K562 (cell line): ENCODE data around the gene EDEM1. TPM values are rescaled to one million over a fixed set of nuclear protein-coding genes. Genes with fewer than 3 reads are reported as not detected.

Source experiments
- HNRNPL ChIP-seq: fragments of 200-400 bp; formaldehyde crosslinking; IDR thresholded peaks from 2 replicates; pipeline ENCODE4 v1.6.1; 2017; ENCODE audit warnings: low read depth, mild to moderate bottlenecking, low read length
- KAT7 ChIP-seq: sonication (generic); formaldehyde crosslinking; IDR thresholded peaks from 2 replicates; pipeline ENCODE4 v1.8.0; 2022; ENCODE audit warnings: missing genetic modification reagents, mild to moderate bottlenecking, borderline replicate concordance
- KDM4B ChIP-seq, 2 experiments: fragments of 450-650 bp in 1 of 2; sonication (generic) in 1 of 2; IDR thresholded peaks; 2 replicates each; pipeline ENCODE4 v1.6.1; 2016 to 2017; ENCODE audit warnings: borderline replicate concordance in 2 of 2, antibody characterized with exemption in 1 of 2, low read depth in 1 of 2, mild to moderate bottlenecking in 1 of 2
- KLF1 ChIP-seq: fragments of 450-650 bp; IDR thresholded peaks from 2 replicates; pipeline ENCODE4 v1.6.1; 2016; ENCODE audit warnings: missing genetic modification characterization, missing compliant biosample characterization
- PPARD ChIP-seq: fragments of 250-450 bp; sonication (Bioruptor Pico); IDR thresholded peaks from 2 replicates; pipeline ENCODE4 v1.8.0; 2022; ENCODE audit warnings: inconsistent platforms, mild to moderate bottlenecking, moderate library complexity
- RBM14 ChIP-seq: fragments of 200-400 bp; formaldehyde crosslinking; IDR thresholded peaks from 2 replicates; pipeline ENCODE4 v1.6.1; 2018; ENCODE audit warnings: low read depth, mild to moderate bottlenecking, low read length, moderate library complexity, borderline replicate concordance; ENCODE audit not compliant: insufficient read depth
- SMARCB1 ChIP-seq: IDR thresholded peaks from 2 replicates; pipeline ENCODE4 v1.6.1; 2011; ENCODE audit warnings: improper control_type of control experiment, low read depth; ENCODE audit not compliant: insufficient read length
- SUPT5H ChIP-seq: fragments of 450-650 bp; IDR thresholded peaks from 2 replicates; pipeline ENCODE4 v1.6.1; 2016
- TRIM24 ChIP-seq, 2 experiments: fragments of 450-650 bp; IDR thresholded peaks; 2 replicates each; pipeline ENCODE4 v1.6.1; 2016
- ZBTB2 ChIP-seq: fragments of 450-650 bp; IDR thresholded peaks from 2 replicates; pipeline ENCODE4 v1.6.1; 2016; ENCODE audit warnings: antibody characterized with exemption
- ZBTB8A ChIP-seq: fragments of 450-650 bp; IDR thresholded peaks from 2 replicates; pipeline ENCODE4 v1.6.1; 2018; ENCODE audit warnings: mild to moderate bottlenecking, moderate library complexity; ENCODE audit not compliant: partially characterized antibody
- ZHX1 ChIP-seq: fragments of 150-350 bp; conservative IDR thresholded peaks from 2 replicates; pipeline ENCODE4 v1.6.1; 2014; ENCODE audit warnings: low read length
- ZNF143 ChIP-seq: sonication (generic); formaldehyde crosslinking; IDR thresholded peaks from 2 replicates; pipeline ENCODE4 v1.9.0; 2022; ENCODE audit warnings: mild to moderate bottlenecking, missing genetic modification reagents
- ZNF76 ChIP-seq: fragments of 250-450 bp; sonication (Bioruptor Pico); IDR thresholded peaks from 2 replicates; pipeline ENCODE4 v1.4.0; 2020; ENCODE audit warnings: mild to moderate bottlenecking, moderate library complexity, borderline replicate concordance
- polyA plus RNA-seq, 8 experiments: library from polyadenylated mRNA; depleted of rRNA in 4 of 8; stranded (reverse) in 5 of 8; unstranded in 3 of 8; fragments of >200 nt; fragmentation: Nextera tagmentation in 2 of 8; fragmentation: Illumina TruSeq in 1 of 8; extraction: Ambion mirVana in 2 of 8; extraction: Trizol in 1 of 8; gene quantifications; 2 replicates each; pipeline versions ENCODE4 v1.2.1 to v1.2.3, GENCODE V29; 2011 to 2014; ENCODE audit warnings: inconsistent platforms in 1 of 8, missing spikeins in 1 of 8
- total RNA-seq, 7 experiments: library from RNA; depleted of rRNA in 6 of 7; stranded (reverse); fragments of >200 nt in 6 of 7; fragmentation: Illumina TruSeq in 2 of 7; extraction: Trizol in 2 of 7; gene quantifications; 2 replicates each; pipeline versions ENCODE4 v1.2.1 to v1.2.3, GENCODE V29; 2011 to 2021; ENCODE audit warnings: low replicate concordance in 1 of 7
- TF ChIP-seq, protein P1 (sequence below), 2 experiments: fragments of 450-650 bp in 1 of 2; sonication (generic) in 1 of 2; formaldehyde crosslinking in 1 of 2; IDR thresholded peaks; 2 replicates each; pipeline versions ENCODE4 v1.7.1 to v1.9.0; 2016 to 2022; ENCODE audit warnings: inconsistent platforms in 1 of 2, mild to moderate bottlenecking in 1 of 2, missing genetic modification reagents in 1 of 2

The EDEM1 gene
- total and polyA plus RNA-seq, 9 of the 15 experiments (the other 6 are each of a cell fraction or from before 2014, with no cell fraction given) = 6.2 to 36.7 (median 14.3) TPM

GRCh38 chr3:5187920-5188418 lies 462 bp downstream of the EDEM1 start (continued):
- TF ChIP-seq ZHX1 (no peak), SUPT5H (no peak), ZBTB2 (no peak), ZBTB8A (no peak), KDM4B (IDR thresholded peaks at IDR 0.05; ENCODE audit: borderline replicate concordance in 2 of 2, low read depth in 1 of 2) (0 out of 4 replicates have a peak, but pooled peaks of 1 of the 2 experiments have one; percentile 4), ZNF76 (CRISPR knock-in tag) (no peak), TRIM24 (IDR thresholded peaks at IDR 0.05) (no peak), KLF1 (tag) (no peak), ZNF143 (peak; percentile 28; the same call in 1 of the 2 replicates), SMARCB1 (no peak), HNRNPL (peak; percentile 49; the same call in 1 of the 2 replicates), KAT7 (0 out of 2 replicates have a peak, but pooled peaks have one; percentile 46), RBM14 (no peak), PPARD (no peak)
- TF ChIP-seq, protein P1, sequence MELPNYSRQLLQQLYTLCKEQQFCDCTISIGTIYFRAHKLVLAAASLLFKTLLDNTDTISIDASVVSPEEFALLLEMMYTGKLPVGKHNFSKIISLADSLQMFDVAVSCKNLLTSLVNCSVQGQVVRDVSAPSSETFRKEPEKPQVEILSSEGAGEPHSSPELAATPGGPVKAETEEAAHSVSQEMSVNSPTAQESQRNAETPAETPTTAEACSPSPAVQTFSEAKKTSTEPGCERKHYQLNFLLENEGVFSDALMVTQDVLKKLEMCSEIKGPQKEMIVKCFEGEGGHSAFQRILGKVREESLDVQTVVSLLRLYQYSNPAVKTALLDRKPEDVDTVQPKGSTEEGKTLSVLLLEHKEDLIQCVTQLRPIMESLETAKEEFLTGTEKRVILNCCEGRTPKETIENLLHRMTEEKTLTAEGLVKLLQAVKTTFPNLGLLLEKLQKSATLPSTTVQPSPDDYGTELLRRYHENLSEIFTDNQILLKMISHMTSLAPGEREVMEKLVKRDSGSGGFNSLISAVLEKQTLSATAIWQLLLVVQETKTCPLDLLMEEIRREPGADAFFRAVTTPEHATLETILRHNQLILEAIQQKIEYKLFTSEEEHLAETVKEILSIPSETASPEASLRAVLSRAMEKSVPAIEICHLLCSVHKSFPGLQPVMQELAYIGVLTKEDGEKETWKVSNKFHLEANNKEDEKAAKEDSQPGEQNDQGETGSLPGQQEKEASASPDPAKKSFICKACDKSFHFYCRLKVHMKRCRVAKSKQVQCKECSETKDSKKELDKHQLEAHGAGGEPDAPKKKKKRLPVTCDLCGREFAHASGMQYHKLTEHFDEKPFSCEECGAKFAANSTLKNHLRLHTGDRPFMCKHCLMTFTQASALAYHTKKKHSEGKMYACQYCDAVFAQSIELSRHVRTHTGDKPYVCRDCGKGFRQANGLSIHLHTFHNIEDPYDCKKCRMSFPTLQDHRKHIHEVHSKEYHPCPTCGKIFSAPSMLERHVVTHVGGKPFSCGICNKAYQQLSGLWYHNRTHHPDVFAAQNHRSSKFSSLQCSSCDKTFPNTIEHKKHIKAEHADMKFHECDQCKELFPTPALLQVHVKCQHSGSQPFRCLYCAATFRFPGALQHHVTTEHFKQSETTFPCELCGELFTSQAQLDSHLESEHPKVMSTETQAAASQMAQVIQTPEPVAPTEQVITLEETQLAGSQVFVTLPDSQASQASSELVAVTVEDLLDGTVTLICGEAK (IDR thresholded peaks at IDR 0.05) = peak; percentile 78
- TF ChIP-seq, protein P1 (CRISPR knock-in tag; IDR thresholded peaks at IDR 0.05) = no peak
